Peyer's patch (tissue), 4 donors: Measurements from ENCODE around the gene YKT6.

Source experiments
- CTCF ChIP-seq, 6 experiments: fragments of 450-650 bp in 4 of 6; fragments of 200-600 bp in 2 of 6; sonication (generic) in 1 of 6; IDR thresholded peaks; one replicate each; pipeline ENCODE4 v1.5.1; 2017 to 2019; ENCODE audit warnings: antibody characterized with exemption in 6 of 6, mild to moderate bottlenecking in 3 of 6, moderate library complexity in 1 of 6
- POLR2A ChIP-seq, 2 donors: fragments of 450-650 bp; IDR thresholded peaks; one replicate each; pipeline ENCODE4 v1.5.1; 2017; ENCODE audit warnings: antibody characterized with exemption in 2 of 2, mild to moderate bottlenecking in 2 of 2, moderate library complexity in 2 of 2

DNA sequence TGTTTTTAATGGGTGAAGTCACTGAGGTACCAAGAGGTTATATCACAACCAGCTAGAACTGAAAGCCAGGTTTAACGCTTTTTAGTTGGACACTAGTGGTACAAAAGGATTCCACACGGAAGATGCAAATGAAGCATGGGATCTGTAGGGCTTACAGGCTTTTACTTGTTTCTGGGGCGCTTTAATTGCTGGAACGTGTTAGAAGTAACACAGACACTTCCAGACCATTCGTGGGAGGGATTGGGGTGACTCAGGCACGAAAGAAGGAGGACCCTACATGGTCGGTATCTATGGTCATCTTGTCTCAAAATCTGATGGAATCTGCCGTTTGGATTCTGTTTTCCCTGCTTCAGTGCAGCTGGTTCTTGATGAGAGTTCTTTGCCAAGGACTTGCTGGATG lies 1.0 kb downstream of the YKT6 start:
- TF ChIP-seq CTCF (IDR thresholded peaks at IDR 0.05), result no peak
- no peak for TF ChIP-seq POLR2A (IDR thresholded peaks at IDR 0.05)
